Muscle layer of duodenum (tissue), 2 donors: Measurements from ENCODE around the gene ATP2C2.

Experiments used
- H3K27ac ChIP-seq: one replicate; pipeline ENCODE4 v1.7.0; 2013; ENCODE audit warnings: mild to moderate bottlenecking, low read length
- H3K27me3 ChIP-seq: one replicate; pipeline ENCODE4 v1.7.0; 2013; ENCODE audit warnings: low read depth, mild to moderate bottlenecking, control low read depth, low read length
- H3K36me3 ChIP-seq, 2 donors: one replicate each; pipeline ENCODE4 v1.7.0; 2013; ENCODE audit warnings: low read length in 2 of 2, control low read depth in 1 of 2, mild to moderate bottlenecking in 1 of 2; ENCODE audit not compliant: insufficient read depth in 2 of 2, control insufficient read depth in 1 of 2
- H3K4me1 ChIP-seq, 2 donors: one replicate each; pipeline ENCODE4 v1.7.0; 2013; ENCODE audit warnings: low read length in 2 of 2, mild to moderate bottlenecking in 2 of 2, control low read depth in 1 of 2, moderate library complexity in 1 of 2; ENCODE audit not compliant: insufficient read depth in 2 of 2, control insufficient read depth in 1 of 2
- H3K4me3 ChIP-seq, 2 donors: one replicate each; pipeline ENCODE4 v1.7.0; 2013; ENCODE audit warnings: low read length in 2 of 2, low read depth in 1 of 2, mild to moderate bottlenecking in 1 of 2
- H3K9me3 ChIP-seq, 2 donors: one replicate each; pipeline ENCODE4 v1.7.0; 2013; ENCODE audit warnings: low read length in 2 of 2, control low read depth in 1 of 2, mild to moderate bottlenecking in 1 of 2; ENCODE audit not compliant: control insufficient read depth in 1 of 2
- donor health status: healthy.

Gene ATP2C2

DNA sequence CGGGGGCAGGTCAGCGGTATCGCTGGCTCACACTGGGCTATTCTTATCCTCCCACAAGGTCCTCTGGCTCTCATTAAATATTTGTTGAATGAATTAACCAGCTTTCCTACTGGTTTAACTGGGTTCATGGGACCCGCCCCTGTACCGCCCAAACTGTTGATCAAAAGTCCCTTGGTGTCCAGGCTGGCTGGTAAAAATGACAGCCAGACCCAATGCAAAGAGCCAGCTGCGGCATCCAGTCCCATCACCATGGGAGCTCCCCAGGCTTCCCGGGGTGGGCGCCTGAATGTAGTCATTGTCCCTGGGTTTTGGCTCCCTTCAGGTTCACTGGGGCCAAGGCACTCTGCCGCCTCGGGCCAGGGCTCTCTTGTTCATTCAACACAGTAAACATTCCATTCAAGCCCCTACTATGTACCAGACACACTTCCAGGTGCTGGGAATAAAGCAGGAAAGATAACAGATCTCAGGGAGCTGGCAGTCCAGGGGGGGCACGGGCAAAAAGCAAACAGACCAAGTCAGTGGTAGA, 11.7 kb upstream of the ATP2C2 start:
- H3K9me3 ChIP-seq = no peaks in the 10 kb centered on the region
- H3K27me3 ChIP-seq = no peaks in the 10 kb centered on the region
- H3K27ac ChIP-seq = no peak overlapping the region
- no peak overlapping the region for H3K4me3 ChIP-seq
- peaks cover 0 to 6% of the 10 kb centered on the region in 2 donors for H3K4me1 ChIP-seq
- no peaks in the 10 kb centered on the region for H3K36me3 ChIP-seq

DNA sequence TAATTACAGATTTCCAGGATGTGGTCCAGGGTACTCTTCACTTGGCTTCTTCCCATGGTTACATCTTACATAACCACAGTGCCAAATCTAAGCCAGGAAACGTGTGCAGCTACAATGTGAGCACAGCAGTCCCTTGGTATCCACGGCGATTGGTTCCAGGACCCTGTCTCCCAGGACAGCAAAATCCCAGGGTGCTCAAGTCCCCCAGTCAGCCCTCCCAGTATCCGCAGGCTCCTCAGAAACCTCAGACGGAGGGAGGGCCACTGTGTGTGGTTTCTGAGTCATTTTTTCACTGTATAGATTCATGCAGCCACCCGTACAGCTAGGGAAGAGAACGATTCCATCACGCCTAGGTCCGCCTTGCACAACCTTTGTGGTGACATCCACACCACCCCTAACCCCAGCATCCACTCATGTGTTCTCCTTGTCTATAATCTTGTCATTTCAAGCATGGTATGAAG, 11.1 kb upstream of the ATP2C2 start:
- H3K27me3 ChIP-seq = no peaks in the 10 kb centered on the region
- no peak overlapping the region for H3K4me3 ChIP-seq
- H3K9me3 ChIP-seq = no peaks in the 10 kb centered on the region
- H3K4me1 ChIP-seq = peaks cover 0 to 6% of the 10 kb centered on the region in 2 donors
- H3K36me3 ChIP-seq = no peaks in the 10 kb centered on the region
- no peak overlapping the region for H3K27ac ChIP-seq

DNA sequence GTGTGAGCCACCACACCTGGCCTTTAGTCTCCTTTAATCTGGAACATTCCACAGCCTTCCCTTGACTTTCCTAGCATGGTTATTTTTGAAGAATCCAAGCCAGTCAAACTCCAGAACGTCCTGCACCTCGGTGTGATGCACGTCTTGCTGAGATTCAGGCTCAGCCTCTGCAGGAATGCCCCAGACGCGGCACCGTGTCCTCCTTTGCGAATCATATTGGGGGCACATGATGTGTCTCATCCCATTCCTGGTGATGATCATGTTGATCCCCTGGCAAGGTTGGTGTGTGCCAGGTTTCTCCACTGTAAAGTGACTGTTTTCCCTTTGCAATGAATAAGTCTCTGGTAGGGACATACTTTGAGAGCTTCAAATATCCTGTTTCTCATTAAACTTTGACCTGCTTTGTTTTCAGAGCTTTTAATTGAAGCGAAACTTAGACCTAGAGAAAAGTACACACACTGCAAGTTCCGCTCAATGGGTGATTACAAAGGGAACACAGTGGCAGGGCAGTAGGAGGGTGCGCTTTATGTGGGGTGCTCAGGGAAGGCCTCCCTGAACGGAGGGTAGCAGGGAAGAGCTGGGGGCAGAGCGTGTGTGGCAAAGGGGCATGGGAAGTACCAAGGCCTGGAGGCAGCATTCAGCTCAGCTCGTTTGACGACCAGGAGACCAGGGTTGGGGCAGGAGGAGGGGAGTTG, 9.6 kb upstream of the ATP2C2 start:
- Histone ChIP-seq H3K27ac (no peak overlapping the region), H3K9me3 (no peaks in the 10 kb centered on the region), H3K4me3 (no peak overlapping the region), H3K36me3 (no peaks in the 10 kb centered on the region), H3K27me3 (no peaks in the 10 kb centered on the region), H3K4me1 (peaks cover 0 to 6% of the 10 kb centered on the region in 2 donors)

DNA sequence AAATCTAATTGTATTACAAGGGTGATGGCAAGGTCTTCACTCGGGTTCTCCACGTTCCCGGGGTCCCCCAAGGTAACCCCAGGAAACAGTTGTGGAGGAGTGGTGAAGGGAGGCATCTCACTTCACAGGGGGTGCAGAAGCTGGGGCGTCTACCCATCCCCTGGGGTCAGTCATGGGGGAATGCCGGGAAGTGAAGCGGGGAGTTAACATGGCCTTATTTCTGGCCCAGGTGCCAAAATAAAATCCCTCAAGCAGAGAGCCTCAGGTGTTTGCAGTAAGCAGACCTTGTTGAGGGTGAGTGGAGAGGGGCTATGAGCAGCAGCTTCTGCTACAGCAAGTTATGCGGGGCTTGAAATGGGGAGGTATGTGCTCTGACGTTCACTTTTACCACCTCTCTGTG, 9.0 kb upstream of the ATP2C2 start:
- H3K4me1 ChIP-seq = peaks cover 0 to 6% of the 10 kb centered on the region in 2 donors
- H3K9me3 ChIP-seq = no peaks in the 10 kb centered on the region
- no peak overlapping the region for H3K27ac ChIP-seq
- no peaks in the 10 kb centered on the region for H3K36me3 ChIP-seq
- no peaks in the 10 kb centered on the region for H3K27me3 ChIP-seq
- H3K4me3 ChIP-seq = no peak overlapping the region

DNA sequence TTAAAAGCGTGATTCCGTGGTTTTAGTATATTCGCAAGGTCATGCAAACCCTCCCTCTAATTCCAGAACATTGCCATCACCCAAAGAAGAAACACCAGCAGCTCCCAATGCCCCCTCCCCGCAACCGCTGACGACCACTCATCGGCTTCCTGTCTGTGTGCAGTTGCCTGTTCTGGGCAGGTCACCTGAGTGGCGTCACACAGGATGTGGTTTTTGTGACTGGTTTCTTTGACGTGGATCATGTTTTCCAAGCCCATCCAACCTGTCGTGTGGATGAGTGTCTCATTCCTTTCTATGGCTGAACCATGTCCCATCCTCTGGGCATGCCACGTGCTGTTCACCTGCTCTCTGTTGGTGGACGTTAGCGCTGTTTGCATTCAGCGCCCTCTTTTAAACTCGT, 8.2 kb upstream of the ATP2C2 start:
- no peak overlapping the region for H3K4me3 ChIP-seq
- H3K36me3 ChIP-seq = no peaks in the 10 kb centered on the region
- H3K4me1 ChIP-seq = peaks cover 0 to 6% of the 10 kb centered on the region in 2 donors
- H3K27ac ChIP-seq = no peak overlapping the region
- no peaks in the 10 kb centered on the region for H3K27me3 ChIP-seq
- no peaks in the 10 kb centered on the region for H3K9me3 ChIP-seq

DNA sequence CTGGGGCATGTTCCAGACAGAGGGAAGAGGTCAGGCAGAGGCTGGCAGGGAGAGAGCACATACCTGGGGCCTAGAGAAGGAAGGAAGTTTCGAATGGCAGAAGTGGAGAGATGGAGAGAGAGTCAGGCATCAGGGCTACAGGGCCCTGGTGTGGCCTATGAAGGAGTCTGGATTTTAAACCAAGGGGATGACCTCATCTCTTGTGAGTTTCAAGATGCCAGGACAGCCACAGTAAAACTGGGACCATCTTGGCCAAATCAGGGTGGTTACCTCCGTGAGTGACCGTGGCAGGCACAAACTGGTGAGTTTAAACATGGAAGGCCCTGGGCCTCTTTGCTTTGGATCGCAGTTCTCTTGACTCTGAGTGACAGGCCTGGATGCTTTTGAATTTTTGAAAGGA, 7.6 kb upstream of the ATP2C2 start:
- Histone ChIP-seq H3K27ac (no peak overlapping the region), H3K9me3 (no peaks in the 10 kb centered on the region), H3K4me3 (no peak overlapping the region), H3K4me1 (peaks cover 0 to 6% of the 10 kb centered on the region in 2 donors), H3K27me3 (no peaks in the 10 kb centered on the region), H3K36me3 (no peaks in the 10 kb centered on the region)

DNA sequence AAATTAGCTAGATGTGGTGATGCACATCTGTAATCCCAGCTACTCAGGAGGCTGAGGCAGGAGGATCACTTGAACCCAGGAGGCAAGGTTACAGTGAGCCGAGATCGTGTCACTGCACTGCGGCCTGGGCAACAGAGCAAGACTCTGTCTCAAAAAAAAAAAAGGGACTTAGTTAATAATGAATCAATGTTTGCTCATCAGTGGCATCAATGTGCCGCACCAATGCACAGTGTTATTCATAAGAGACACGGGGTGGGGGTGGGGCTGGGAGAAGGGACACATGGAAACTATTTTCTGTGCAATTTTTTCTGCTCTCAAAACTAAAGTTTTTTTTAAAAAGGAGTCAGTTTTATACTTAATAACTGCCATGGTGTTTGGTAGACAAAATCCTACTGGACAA, 6.8 kb upstream of the ATP2C2 start:
- Histone ChIP-seq H3K9me3 (no peaks in the 10 kb centered on the region), H3K27me3 (no peaks in the 10 kb centered on the region), H3K36me3 (no peaks in the 10 kb centered on the region), H3K4me1 (peaks cover 0 to 6% of the 10 kb centered on the region in 2 donors), H3K27ac (no peak overlapping the region), H3K4me3 (no peak overlapping the region)

DNA sequence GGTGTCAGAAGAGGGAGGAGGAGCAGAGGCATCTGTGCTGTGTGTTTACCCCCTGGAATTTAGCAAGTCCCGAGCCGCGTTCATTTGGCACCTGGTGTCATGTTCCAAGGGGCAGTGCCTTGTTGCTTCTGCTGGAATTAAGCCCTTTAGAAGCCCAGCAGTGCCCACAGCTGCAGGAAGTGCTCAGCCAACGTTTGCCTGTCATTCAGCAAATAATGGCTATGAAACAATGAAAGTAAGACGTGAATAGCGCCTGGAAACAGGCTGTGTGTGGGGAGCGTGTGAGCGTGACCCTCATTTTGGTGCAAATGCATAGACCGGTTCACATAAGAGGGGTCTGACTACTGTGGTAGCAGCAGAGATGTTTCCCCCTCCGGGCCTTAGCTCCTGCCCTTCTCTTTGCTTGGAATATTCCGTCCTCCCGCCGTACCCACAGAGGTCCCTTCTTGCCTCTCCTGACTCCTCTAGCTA, 5.8 kb upstream of the ATP2C2 start:
- Histone ChIP-seq H3K27ac (no peak overlapping the region), H3K36me3 (no peaks in the 10 kb centered on the region), H3K4me1 (peaks cover 0 to 2% of the 10 kb centered on the region in 2 donors), H3K27me3 (peaks cover 5% of the 10 kb centered on the region), H3K4me3 (no peak overlapping the region), H3K9me3 (no peaks in the 10 kb centered on the region)

DNA sequence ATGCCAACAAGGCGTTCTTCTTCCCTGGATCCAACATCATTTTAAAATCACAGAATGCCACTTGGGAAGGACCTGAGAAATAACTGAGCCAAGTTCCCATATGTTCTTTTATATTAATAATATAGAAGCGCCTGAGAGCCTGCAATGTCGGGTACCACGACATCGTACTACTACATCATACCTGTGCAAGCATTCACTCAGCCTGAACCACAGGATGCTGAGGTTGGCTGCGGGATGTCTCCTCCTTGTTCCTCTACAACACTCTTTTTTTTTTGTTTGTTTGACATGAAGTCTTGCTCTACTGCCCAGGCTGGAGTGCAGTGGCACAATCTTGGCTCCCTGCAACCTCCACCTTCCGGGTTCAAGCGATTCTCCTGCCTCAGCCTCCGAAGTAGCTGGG, 2.1 kb upstream of the ATP2C2 start:
- Histone ChIP-seq H3K4me3 (no peak overlapping the region), H3K36me3 (no peaks in the 10 kb centered on the region), H3K9me3 (no peaks in the 10 kb centered on the region), H3K4me1 (peaks cover 0 to 15% of the 10 kb centered on the region in 2 donors), H3K27ac (no peak overlapping the region), H3K27me3 (peaks cover 23% of the 10 kb centered on the region)

DNA sequence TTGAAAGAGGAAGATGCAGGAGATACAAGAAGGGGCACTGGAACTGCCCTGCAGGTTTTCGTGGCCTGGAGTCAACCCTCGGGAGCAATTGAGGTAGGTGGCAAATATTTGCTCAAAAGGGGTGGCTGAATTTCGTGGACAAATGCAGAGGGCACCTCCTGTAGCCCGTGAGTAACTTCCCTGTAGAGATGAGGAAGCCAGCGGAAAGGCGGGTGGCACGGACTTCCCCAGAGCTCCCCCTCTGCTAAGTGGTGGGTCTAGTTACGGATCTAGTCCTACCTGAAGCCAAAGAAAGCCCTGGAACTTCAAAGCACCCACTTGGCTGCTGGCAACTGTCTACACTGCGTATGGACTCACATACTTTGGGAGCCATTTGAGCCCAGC, 1.0 kb upstream of the ATP2C2 start:
- no peaks in the 10 kb centered on the region for H3K9me3 ChIP-seq
- H3K36me3 ChIP-seq = no peaks in the 10 kb centered on the region
- H3K27me3 ChIP-seq = peaks cover 23% of the 10 kb centered on the region
- no peak overlapping the region for H3K4me3 ChIP-seq
- H3K4me1 ChIP-seq = peaks cover 0 to 15% of the 10 kb centered on the region in 2 donors
- H3K27ac ChIP-seq = no peak overlapping the region

DNA sequence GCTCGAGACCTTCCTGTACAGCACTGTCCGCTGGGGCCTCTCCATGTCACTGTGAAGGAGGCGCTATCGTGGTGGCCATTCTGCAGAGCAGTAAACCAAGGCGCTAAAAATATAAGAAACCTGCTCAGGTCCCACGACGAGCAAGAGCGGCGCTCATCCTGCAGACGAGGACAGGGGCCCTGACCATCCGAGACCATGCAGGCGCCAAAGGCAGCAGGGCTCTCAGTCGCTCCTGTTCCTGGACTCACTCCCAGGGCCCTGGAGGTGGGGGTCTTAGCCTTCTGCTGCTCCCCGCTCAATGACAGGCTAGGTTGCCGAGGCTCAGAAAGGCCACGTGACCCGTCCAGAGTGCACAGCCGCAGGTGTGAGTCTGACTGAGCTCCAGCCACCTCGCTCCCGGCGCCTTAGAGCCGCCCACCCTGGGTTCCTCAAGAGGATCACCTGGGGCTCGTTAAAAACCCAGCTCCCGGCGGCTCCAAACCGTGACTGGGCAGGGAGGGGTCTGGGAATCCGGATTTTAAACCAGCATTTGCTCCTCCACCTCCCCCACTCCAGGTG, 509 bp upstream of the ATP2C2 start:
- H3K4me3 ChIP-seq = peak overlapping the region in 1 of 2 donors; percentile 36
- H3K27ac ChIP-seq = no peak overlapping the region
- H3K36me3 ChIP-seq = no peaks in the 10 kb centered on the region
- peaks cover 23% of the 10 kb centered on the region for H3K27me3 ChIP-seq
- peaks cover 0 to 15% of the 10 kb centered on the region in 2 donors for H3K4me1 ChIP-seq
- H3K9me3 ChIP-seq = no peaks in the 10 kb centered on the region
